Vagina (tissue), 2 donors: ENCODE data around the gene MAP1B. TPM values are rescaled to one million over a fixed set of nuclear protein-coding genes. Genes with fewer than 3 reads are reported as not detected.

Experiments
- DNase-seq, 2 donors: peaks; one replicate each; pipeline ENCODE4 v3.0.0-alpha.2; 2017; ENCODE audit errors: extremely low spot score in 2 of 2
- H3K27ac ChIP-seq: fragments of 200-600 bp; sonication (generic); one replicate; pipeline ENCODE4 v1.5.1; 2019
- H3K27me3 ChIP-seq: fragments of 200-600 bp; sonication (generic); one replicate; pipeline ENCODE4 v1.5.1; 2019
- H3K36me3 ChIP-seq, 2 donors: fragments of 200-600 bp; sonication (generic); one replicate each; pipeline ENCODE4 v1.5.1; 2017 to 2019
- H3K4me1 ChIP-seq: fragments of 200-600 bp; sonication (generic); one replicate; pipeline ENCODE4 v1.5.1; 2019
- H3K4me3 ChIP-seq, 2 donors: fragments of 200-600 bp; sonication (generic); 1 replicate in 1 of 2; 2 replicates in 1 of 2; pipeline ENCODE4 v1.5.1; 2016 to 2019
- H3K9me3 ChIP-seq: fragments of 200-600 bp; sonication (generic); one replicate; pipeline ENCODE4 v1.5.1; 2019
- POLR2A ChIP-seq, 2 donors: fragments of 450-650 bp; IDR thresholded peaks; one replicate each; pipeline ENCODE4 v1.6.1; 2017; ENCODE audit warnings: antibody characterized with exemption in 2 of 2, mild to moderate bottlenecking in 2 of 2, moderate library complexity in 2 of 2
- POLR2AphosphoS5 ChIP-seq, 2 donors: sonication (generic); formaldehyde crosslinking; IDR thresholded peaks; one replicate each; pipeline ENCODE4 v1.9.0; 2017; ENCODE audit warnings: antibody characterized with exemption in 2 of 2, mild to moderate bottlenecking in 2 of 2, low read depth in 1 of 2; ENCODE audit not compliant: insufficient read depth in 1 of 2
- intact Hi-C: fragments of 100-400 bp; cut with DNase I; formaldehyde crosslinking; loops from one replicate; pipeline ENCODE4 v1.15.1; 2023
- total RNA-seq: library from RNA; depleted of rRNA; stranded (reverse); fragments of >200 nt; gene quantifications from one replicate; pipeline ENCODE4 v1.2.3, GENCODE V29; 2016
- TF ChIP-seq, protein P1 (sequence below), 3 experiments: fragments of 450-650 bp in 2 of 3; fragments of 200-600 bp in 1 of 3; sonication (generic) in 1 of 3; IDR thresholded peaks; one replicate each; pipeline ENCODE4 v1.5.1; 2017 to 2019; ENCODE audit warnings: antibody characterized with exemption in 3 of 3, mild to moderate bottlenecking in 2 of 3, moderate library complexity in 2 of 3

MAP1B gene
- total RNA-seq, 1 donor from 2014 or later: 386 TPM

DNA sequence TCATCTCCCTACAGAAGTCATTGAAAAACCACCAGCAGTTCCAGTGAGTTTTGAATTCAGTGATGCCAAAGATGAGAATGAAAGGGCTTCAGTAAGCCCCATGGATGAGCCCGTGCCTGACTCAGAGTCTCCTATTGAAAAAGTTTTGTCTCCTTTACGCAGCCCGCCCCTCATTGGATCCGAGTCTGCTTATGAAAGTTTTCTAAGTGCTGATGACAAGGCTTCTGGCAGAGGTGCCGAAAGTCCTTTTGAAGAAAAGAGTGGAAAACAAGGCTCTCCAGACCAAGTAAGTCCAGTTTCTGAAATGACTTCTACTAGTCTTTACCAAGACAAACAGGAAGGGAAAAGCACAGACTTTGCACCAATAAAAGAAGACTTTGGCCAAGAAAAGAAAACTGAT, 90.1 kb downstream of the MAP1B start:
- no peak overlapping the region for H3K4me3 ChIP-seq
- peaks cover 0 to 23% of the 10 kb centered on the region in 2 donors for H3K36me3 ChIP-seq
- no peaks in the 10 kb centered on the region for H3K27me3 ChIP-seq
- H3K4me1 ChIP-seq: no peaks in the 10 kb centered on the region
- intact Hi-C loops: no loop called here
- H3K27ac ChIP-seq: no peak overlapping the region
- TF ChIP-seq POLR2A (IDR thresholded peaks at IDR 0.05) (no peak), POLR2AphosphoS5 (IDR thresholded peaks at IDR 0.05; ENCODE audit: insufficient read depth in 1 of 2, low read depth in 1 of 2) (no peak)
- TF ChIP-seq, protein P1, sequence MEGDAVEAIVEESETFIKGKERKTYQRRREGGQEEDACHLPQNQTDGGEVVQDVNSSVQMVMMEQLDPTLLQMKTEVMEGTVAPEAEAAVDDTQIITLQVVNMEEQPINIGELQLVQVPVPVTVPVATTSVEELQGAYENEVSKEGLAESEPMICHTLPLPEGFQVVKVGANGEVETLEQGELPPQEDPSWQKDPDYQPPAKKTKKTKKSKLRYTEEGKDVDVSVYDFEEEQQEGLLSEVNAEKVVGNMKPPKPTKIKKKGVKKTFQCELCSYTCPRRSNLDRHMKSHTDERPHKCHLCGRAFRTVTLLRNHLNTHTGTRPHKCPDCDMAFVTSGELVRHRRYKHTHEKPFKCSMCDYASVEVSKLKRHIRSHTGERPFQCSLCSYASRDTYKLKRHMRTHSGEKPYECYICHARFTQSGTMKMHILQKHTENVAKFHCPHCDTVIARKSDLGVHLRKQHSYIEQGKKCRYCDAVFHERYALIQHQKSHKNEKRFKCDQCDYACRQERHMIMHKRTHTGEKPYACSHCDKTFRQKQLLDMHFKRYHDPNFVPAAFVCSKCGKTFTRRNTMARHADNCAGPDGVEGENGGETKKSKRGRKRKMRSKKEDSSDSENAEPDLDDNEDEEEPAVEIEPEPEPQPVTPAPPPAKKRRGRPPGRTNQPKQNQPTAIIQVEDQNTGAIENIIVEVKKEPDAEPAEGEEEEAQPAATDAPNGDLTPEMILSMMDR (IDR thresholded peaks at IDR 0.05): no peak
- no peaks in the 10 kb centered on the region for H3K9me3 ChIP-seq
- no peak for DNase-seq

DNA sequence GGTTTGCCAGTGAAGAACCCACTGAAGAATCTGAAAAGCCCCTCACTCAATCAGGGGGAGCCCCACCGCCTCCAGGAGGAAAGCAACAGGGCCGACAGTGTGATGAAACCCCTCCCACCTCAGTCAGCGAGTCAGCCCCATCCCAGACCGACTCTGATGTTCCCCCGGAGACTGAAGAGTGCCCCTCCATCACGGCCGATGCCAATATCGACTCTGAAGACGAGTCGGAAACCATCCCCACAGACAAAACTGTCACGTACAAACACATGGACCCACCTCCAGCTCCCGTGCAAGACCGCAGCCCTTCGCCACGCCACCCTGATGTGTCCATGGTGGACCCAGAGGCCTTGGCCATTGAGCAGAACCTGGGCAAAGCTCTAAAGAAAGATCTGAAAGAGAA, 92.4 kb downstream of the MAP1B start:
- Histone ChIP-seq H3K27me3 (no peaks in the 10 kb centered on the region), H3K27ac (no peak overlapping the region), H3K4me3 (no peak overlapping the region), H3K4me1 (no peaks in the 10 kb centered on the region), H3K36me3 (peaks cover 0 to 29% of the 10 kb centered on the region in 2 donors), H3K9me3 (no peaks in the 10 kb centered on the region)
- intact Hi-C loops: no loop called here
- DNase-seq: no peak
- TF ChIP-seq, protein P1 (IDR thresholded peaks at IDR 0.05): no peak
- TF ChIP-seq POLR2AphosphoS5 (IDR thresholded peaks at IDR 0.05; ENCODE audit: insufficient read depth in 1 of 2, low read depth in 1 of 2) (no peak), POLR2A (IDR thresholded peaks at IDR 0.05) (no peak)

DNA sequence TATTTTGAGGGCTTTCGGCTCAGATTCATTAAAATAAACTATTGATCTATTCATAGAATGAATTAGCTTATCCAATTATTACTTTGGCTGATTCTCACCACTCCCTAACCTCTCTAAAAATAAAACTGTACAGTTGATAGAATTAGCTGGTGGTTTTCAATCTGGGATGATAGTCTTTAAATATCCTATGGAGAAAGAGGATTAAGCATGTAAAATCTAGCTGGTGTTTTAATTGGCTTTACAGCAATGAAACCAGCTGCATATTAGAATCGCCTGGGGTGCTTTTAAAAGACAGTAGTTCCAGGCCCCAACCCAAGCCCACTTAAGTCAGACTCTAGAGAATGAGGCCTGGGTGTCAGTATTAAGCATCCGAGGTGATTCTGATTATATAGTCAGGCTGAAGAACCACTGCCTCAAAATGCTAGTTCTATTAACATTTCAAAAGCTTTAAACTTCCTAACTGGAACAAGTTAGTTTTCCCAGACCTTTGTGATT, 95.1 kb downstream of the MAP1B start:
- Histone ChIP-seq H3K4me3 (no peak overlapping the region), H3K4me1 (no peaks in the 10 kb centered on the region), H3K27me3 (no peaks in the 10 kb centered on the region), H3K27ac (no peak overlapping the region), H3K36me3 (peaks cover 0 to 22% of the 10 kb centered on the region in 2 donors), H3K9me3 (no peaks in the 10 kb centered on the region)
- TF ChIP-seq POLR2AphosphoS5 (IDR thresholded peaks at IDR 0.05; ENCODE audit: insufficient read depth in 1 of 2, low read depth in 1 of 2) (no peak), POLR2A (IDR thresholded peaks at IDR 0.05) (no peak)
- no peak for DNase-seq
- intact Hi-C loops: no loop called here

DNA sequence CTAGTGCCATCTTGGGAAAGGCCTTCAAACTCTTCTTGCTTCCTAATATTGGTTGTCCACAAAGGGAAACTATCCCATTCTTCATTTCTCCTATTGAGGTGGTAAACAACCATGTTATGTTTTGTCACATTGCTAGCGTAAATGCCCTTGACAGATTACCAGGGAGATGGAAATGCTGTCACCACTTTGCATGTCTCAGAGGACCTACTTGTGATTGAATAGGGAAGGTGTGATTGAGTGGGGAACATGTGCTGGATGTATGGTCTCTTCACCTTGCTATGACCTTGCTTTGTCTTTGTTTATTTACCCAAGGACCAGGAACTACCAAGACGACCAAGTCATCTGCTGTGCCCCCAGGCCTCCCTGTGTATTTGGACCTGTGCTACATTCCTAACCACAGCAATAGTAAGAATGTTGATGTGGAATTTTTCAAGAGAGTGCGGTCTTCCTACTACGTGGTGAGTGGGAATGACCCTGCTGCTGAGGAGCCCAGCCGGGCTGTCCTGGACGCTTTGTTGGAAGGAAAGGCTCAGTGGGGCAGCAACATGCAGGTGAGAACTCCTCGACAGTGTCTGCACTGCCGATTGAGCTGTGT, 96.1 kb downstream of the MAP1B start:
- no peaks in the 10 kb centered on the region for H3K4me1 ChIP-seq
- DNase-seq: no peak
- no peak overlapping the region for H3K4me3 ChIP-seq
- H3K27ac ChIP-seq: no peak overlapping the region
- intact Hi-C loops: no loop called here
- H3K36me3 ChIP-seq: peaks cover 0 to 22% of the 10 kb centered on the region in 2 donors
- TF ChIP-seq POLR2A (IDR thresholded peaks at IDR 0.05): no peak
- TF ChIP-seq, protein P1 (IDR thresholded peaks at IDR 0.05): no peak
- TF ChIP-seq POLR2AphosphoS5 (IDR thresholded peaks at IDR 0.05; ENCODE audit: insufficient read depth in 1 of 2, low read depth in 1 of 2): no peak
- H3K27me3 ChIP-seq: no peaks in the 10 kb centered on the region
- no peaks in the 10 kb centered on the region for H3K9me3 ChIP-seq

DNA sequence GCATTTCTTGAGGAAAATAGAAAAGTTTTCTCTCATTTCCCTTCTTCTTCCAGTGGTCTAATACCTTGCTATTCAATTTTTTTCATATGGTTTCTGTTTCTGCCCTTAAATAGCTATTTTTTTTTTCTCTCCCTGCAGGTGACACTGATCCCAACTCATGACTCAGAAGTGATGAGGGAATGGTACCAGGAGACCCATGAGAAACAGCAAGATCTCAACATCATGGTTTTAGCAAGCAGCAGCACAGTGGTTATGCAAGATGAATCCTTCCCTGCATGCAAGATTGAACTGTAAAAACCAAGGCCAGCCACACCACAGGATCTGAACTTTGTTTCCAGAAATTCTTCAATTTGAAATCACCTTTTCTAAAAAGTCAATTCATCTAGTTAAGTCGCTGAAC, 97.7 kb downstream of the MAP1B start:
- Histone ChIP-seq H3K4me1 (peaks cover 7% of the 10 kb centered on the region), H3K36me3 (peaks cover 0 to 22% of the 10 kb centered on the region in 2 donors), H3K9me3 (no peaks in the 10 kb centered on the region), H3K4me3 (no peak overlapping the region), H3K27me3 (no peaks in the 10 kb centered on the region), H3K27ac (no peak overlapping the region)
- TF ChIP-seq, protein P1 (IDR thresholded peaks at IDR 0.05): no peak
- TF ChIP-seq POLR2A (IDR thresholded peaks at IDR 0.05) (no peak), POLR2AphosphoS5 (IDR thresholded peaks at IDR 0.05; ENCODE audit: insufficient read depth in 1 of 2, low read depth in 1 of 2) (no peak)
- no peak for DNase-seq
- intact Hi-C loops: no loop called here
